ENCODE measurements around the gene TRAPPC3L.

GRCh38 chr6:116512734-116513133 lies 32.8 kb downstream of the TRAPPC3L start:
- TF ChIP-seq CTCF (IDR thresholded peaks at IDR 0.05; ENCODE audit: low read depth, low read length), result no peak
- TF ChIP-seq EZH2phosphoT487 (IDR thresholded peaks at IDR 0.05; ENCODE audit: low read depth), result no peak
